Measurements from ENCODE around the gene NCAM1. TPM values are rescaled to one million over a fixed set of nuclear protein-coding genes. Genes with fewer than 3 reads are reported as not detected.

The NCAM1 gene
- total RNA-seq, 1 experiment from 2014 or later: 0.95 TPM

DNA sequence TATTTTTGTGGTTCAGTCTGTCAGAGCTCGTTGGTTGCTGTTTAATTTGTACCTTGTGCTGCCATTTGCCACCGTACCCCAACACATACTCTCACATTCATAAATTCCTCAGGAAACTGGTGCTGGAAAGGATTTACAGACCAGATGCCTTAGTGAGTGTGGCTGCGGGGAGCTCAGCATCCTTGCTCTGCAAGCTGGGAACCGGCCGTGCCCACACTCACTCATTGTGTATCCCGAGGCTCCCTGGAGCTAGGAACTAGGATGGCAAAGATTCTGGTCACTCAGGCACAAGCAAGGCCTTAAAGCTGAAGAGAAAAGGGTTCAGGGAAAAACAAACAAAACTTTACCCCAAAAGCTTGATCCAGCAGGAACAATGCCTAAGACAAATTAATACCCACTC, 288.6 kb downstream of the NCAM1 start:
- Mint-ChIP-seq H3K27me3 (ENCODE audit: insufficient read depth, unreplicated experiment) (peaks cover 54% of the 10 kb centered on the region), H3K9me3 (ENCODE audit: unreplicated experiment) (no peaks in the 10 kb centered on the region), H3K36me3 (ENCODE audit: insufficient read depth, unreplicated experiment) (no peaks in the 10 kb centered on the region), H3K4me3 (ENCODE audit: unreplicated experiment) (no peak overlapping the region), H3K27ac (ENCODE audit: unreplicated experiment) (no peak overlapping the region), H3K4me1 (ENCODE audit: low read depth, unreplicated experiment) (no peaks in the 10 kb centered on the region)
- ChIA-PET POLR2A (no interaction called here), CTCF (interaction anchor here (1.4 kb wide), 1 partner anchor 10 kb away, joined by 6 read pairs; no protein-coding TSS in a partner anchor)
- H3K4me3 ChIP-seq (ENCODE audit: low read depth, low read length): no peak overlapping the region
- no peak for DNase-seq
- intact Hi-C loops (cut with micrococcal nuclease; ENCODE audit: unreplicated experiment): no loop called here
- no peaks in the 10 kb centered on the region for H3K4me1 ChIP-seq
- no peaks in the 10 kb centered on the region for H3K36me3 ChIP-seq (ENCODE audit: control insufficient read depth, insufficient read depth, low read length)
- peaks cover 6% of the 10 kb centered on the region; the same call in 1 of the 2 replicates for H3K27me3 ChIP-seq (replicated peaks; ENCODE audit: control insufficient read depth, insufficient read depth, low read length)
- no TSS peak for BruUV-seq (replicated peaks)
- TF ChIP-seq, protein P1, sequence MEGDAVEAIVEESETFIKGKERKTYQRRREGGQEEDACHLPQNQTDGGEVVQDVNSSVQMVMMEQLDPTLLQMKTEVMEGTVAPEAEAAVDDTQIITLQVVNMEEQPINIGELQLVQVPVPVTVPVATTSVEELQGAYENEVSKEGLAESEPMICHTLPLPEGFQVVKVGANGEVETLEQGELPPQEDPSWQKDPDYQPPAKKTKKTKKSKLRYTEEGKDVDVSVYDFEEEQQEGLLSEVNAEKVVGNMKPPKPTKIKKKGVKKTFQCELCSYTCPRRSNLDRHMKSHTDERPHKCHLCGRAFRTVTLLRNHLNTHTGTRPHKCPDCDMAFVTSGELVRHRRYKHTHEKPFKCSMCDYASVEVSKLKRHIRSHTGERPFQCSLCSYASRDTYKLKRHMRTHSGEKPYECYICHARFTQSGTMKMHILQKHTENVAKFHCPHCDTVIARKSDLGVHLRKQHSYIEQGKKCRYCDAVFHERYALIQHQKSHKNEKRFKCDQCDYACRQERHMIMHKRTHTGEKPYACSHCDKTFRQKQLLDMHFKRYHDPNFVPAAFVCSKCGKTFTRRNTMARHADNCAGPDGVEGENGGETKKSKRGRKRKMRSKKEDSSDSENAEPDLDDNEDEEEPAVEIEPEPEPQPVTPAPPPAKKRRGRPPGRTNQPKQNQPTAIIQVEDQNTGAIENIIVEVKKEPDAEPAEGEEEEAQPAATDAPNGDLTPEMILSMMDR (IDR thresholded peaks at IDR 0.05; ENCODE audit: insufficient read depth in 1 of 2, low read depth in 1 of 2, low read length in 1 of 2, severe bottlenecking in 1 of 2, unreplicated experiment in 1 of 2): no peak
- H3K9me3 ChIP-seq: no peaks in the 10 kb centered on the region

DNA sequence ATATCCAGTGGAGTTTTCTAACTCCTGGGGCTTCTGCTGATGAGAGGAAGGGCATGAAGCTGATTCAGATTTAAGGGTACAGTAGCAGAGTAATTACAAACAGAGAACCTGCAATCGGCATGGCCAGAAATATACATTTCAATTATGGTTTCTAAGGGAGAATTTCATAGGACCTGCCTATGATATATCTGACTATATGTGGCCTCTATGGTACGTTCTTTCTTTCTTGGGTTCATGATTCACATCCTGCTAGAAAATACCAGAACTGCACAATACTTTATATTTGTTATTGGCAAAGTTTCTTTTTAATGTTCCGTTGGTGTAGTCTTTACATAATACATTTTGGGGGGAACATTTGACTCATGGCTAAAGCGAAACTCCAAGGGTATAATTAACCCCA, 290.1 kb downstream of the NCAM1 start:
- Histone ChIP-seq H3K4me1 (no peaks in the 10 kb centered on the region), H3K27me3 (replicated peaks; ENCODE audit: control insufficient read depth, insufficient read depth, low read length) (peaks cover 4% of the 10 kb centered on the region; the same call in 1 of the 2 replicates), H3K4me3 (ENCODE audit: low read depth, low read length) (no peak overlapping the region), H3K36me3 (ENCODE audit: control insufficient read depth, insufficient read depth, low read length) (no peaks in the 10 kb centered on the region), H3K9me3 (no peaks in the 10 kb centered on the region)
- POLR2A ChIA-PET: no interaction called here
- no peaks in the 10 kb centered on the region for H3K36me3 Mint-ChIP-seq (ENCODE audit: insufficient read depth, unreplicated experiment)
- H3K27me3 Mint-ChIP-seq (ENCODE audit: insufficient read depth, unreplicated experiment): peaks cover 47% of the 10 kb centered on the region
- H3K9me3 Mint-ChIP-seq (ENCODE audit: unreplicated experiment): no peaks in the 10 kb centered on the region
- no peak overlapping the region for H3K27ac Mint-ChIP-seq (ENCODE audit: unreplicated experiment)
- CTCF ChIA-PET: interaction anchor here (1.2 kb wide), 1 partner anchor 39 kb away, joined by 3 read pairs; no protein-coding TSS in a partner anchor
- DNase-seq: no peak
- no peaks in the 10 kb centered on the region for H3K4me1 Mint-ChIP-seq (ENCODE audit: low read depth, unreplicated experiment)
- TF ChIP-seq, protein P1 (IDR thresholded peaks at IDR 0.05; ENCODE audit: insufficient read depth in 1 of 2, low read depth in 1 of 2, low read length in 1 of 2, severe bottlenecking in 1 of 2, unreplicated experiment in 1 of 2): no peak
- intact Hi-C loops (cut with micrococcal nuclease; ENCODE audit: unreplicated experiment): no loop called here
- H3K4me3 Mint-ChIP-seq (ENCODE audit: unreplicated experiment): no peak overlapping the region
- no TSS peak for BruUV-seq (replicated peaks)

DNA sequence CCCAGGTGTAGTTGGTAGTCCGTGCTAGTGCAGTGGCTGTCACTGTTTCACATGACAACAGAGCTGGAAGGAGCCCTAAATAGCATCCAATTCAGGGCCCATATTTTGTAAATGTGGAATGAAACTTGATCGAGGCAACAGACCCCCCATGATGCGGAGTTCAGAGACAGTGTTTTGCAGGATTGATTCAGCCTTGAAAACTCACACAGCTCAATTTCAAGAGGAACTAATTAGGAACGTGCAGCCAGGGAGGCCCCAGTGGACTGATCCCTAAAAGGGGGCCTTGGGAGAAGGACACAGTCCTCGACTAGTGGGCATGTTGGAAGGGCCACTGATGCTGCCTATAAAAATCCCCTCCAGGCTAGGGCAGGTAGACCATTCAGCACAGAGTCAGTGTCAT, 292.2 kb downstream of the NCAM1 start:
- intact Hi-C loops (cut with micrococcal nuclease; ENCODE audit: unreplicated experiment): no loop called here
- POLR2A ChIA-PET: no interaction called here
- Mint-ChIP-seq H3K4me1 (ENCODE audit: low read depth, unreplicated experiment) (no peaks in the 10 kb centered on the region), H3K27ac (ENCODE audit: unreplicated experiment) (no peak overlapping the region), H3K9me3 (ENCODE audit: unreplicated experiment) (no peaks in the 10 kb centered on the region), H3K4me3 (ENCODE audit: unreplicated experiment) (no peak overlapping the region), H3K27me3 (ENCODE audit: insufficient read depth, unreplicated experiment) (peaks cover 35% of the 10 kb centered on the region), H3K36me3 (ENCODE audit: insufficient read depth, unreplicated experiment) (no peaks in the 10 kb centered on the region)
- H3K27me3 ChIP-seq (replicated peaks; ENCODE audit: control insufficient read depth, insufficient read depth, low read length): peaks cover 1% of the 10 kb centered on the region; the same call in 1 of the 2 replicates
- no peak for DNase-seq
- H3K9me3 ChIP-seq: no peaks in the 10 kb centered on the region
- H3K4me1 ChIP-seq: no peaks in the 10 kb centered on the region
- BruUV-seq (replicated peaks): no TSS peak
- TF ChIP-seq, protein P1 (IDR thresholded peaks at IDR 0.05; ENCODE audit: insufficient read depth in 1 of 2, low read depth in 1 of 2, low read length in 1 of 2, severe bottlenecking in 1 of 2, unreplicated experiment in 1 of 2): no peak
- no peak overlapping the region for H3K4me3 ChIP-seq (ENCODE audit: low read depth, low read length)
- CTCF ChIA-PET: no interaction called here
- H3K36me3 ChIP-seq (ENCODE audit: control insufficient read depth, insufficient read depth, low read length): no peaks in the 10 kb centered on the region
